Epithelial cell of prostate (primary cell): Measurements from ENCODE around the gene LMX1A.

Experiments used
- DNase-seq: peaks from one replicate; pipeline ENCODE4 v3.0.0-alpha.2; 2011; ENCODE audit warnings: low read depth, low spot score
- H3K27ac ChIP-seq: fragments of 450-650 bp; 2 replicates; pipeline ENCODE4 v1.5.1; 2017; ENCODE audit warnings: mild to moderate bottlenecking

Gene LMX1A

DNA sequence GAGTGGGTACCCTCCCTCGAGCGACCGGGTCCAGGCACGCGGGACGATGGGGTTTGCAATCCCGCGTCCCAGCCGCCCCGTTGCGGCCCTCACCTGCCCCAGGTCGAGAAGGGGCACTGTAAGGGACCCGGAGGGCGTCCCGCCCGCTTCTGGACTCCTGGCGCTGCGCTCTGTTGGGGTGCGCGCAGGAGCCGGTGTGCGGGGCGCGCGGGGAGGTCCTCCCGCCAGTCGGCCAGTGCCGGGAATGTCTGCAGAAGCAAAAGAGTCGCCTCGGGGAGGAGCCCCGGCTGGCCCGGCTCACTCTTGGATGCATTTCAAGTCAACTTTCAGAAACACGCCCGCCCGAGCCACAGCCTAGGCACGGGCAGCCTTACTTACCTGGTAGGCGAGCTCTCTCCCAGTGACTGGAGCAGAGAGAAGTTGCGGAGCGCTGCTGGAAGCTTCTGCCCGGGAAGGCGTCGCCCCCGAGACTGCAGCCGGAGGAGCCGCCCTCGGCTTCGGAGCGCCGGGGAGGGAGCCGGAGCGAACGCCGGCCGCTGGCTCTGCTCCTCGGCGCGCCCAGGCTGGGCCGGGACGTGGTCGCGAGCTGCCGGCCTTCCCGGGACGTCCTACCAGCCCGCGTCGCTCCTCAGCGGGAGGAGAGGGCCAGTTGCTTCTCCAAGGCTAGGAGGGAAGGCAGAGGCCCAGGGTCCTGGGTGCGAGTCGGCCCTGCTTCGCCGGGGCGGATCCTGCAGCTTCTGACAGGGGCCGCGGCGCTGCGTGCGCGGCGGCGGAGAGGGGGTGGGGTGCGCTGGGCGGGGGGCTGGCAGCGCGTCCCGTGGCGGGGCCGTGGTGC, at the start of gene LMX1A:
TSS of gene LMX1A (minus strand) at position 739 of the 835 bp plus-strand sequence. CDS start 1,156 bp downstream, outside the sequence.
- no peak for DNase-seq
- H3K27ac ChIP-seq: no peak within 1 kb of the TSS

DNA sequence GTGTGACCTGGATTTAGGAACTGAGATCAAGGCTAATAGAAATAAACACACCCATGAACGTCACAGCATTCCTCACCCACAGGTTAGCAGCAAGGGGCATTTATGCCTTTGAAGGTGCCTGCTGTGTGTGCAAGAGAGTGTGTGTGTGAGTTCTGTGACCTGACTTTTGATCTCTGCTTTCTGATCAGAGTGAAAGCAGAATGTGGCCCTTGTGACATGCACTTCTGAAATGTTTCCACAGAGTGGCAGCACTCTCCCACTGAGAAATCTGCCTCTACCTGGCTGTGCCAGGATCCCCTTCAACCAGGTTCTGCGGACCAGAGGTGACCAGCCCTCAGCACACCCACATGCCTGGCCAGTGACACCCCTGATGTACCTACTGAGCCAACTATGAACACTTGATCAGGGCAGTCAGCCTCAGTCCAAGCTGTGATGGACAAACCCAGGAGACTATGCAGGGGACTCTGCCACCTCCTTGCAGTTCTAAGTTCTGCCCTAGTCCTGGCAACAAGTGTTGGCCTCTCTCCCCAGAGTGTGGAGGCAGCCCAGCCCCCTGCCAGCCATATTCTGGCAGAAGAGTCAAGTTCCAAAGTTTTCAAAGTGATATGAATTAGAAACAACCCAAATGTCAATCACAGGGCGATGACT, 47.4 kb upstream of the LMX1A start:
- DNase-seq: no peak
- no peak overlapping the region for H3K27ac ChIP-seq

DNA sequence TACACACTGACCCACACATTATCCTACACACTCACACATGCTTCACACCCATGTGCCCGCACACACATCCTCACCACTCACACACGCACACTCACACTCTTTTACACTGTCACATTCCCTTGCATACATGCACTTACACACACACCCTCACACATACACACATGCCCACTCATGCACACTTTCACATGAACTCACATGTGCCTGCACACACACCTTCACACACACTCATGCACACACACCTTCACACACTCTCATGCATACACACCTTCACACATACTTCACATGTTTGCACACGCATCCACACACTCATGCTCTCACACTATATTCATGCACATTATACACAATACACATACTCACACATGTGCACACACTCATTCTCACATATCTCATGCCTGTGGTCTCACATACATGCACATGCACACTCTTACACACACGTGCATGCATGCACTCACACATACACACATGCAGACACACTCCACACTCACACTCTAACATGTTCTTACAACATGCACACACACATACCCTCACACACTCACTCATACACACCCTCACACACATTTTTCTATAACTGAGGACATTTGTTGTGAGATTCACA, 46.1 kb upstream of the LMX1A start:
- DNase-seq: no peak

DNA sequence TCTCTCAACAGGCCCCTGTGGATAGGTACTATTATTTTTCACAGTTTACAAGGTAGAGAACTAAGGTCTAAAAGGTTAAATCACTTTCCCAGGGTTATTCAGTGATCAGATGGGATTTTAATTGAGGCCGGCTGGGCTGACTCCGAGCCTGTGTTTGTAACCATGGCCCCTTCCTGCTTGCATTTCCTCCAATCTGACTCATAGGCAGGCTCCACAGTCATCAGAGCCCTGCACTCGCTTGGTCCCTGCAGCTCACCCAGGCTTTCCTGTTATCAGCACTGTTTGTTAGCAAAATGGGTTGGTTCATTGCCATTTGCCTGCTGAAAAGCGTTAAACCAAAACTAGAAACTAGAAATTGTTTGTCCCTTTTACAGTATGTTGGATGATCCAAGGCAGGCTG, 41.4 kb upstream of the LMX1A start:
- no peak overlapping the region for H3K27ac ChIP-seq
- no peak for DNase-seq

More for the DNA sequence above, 46.1 kb upstream of the LMX1A start:
- H3K27ac ChIP-seq: no peak overlapping the region

DNA sequence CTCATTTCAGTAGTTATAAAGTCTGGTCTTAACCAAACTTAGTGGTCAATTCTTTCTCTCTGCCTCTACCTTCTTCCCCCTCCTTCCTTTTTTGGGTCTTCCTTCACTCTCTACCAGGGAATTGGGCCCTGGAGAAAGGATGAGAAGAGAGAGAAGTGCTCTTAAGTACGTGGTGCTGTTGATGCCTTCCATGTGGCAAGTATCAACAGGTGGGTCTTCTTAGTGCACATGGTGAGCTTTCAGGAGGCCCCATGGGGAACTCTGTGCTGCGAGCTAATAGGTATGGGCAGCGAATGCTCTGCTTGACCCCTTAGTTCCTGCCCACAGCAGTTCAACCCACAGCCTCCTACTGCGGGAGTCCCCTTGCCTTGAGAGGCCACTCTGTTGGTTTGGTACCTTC, 39.4 kb upstream of the LMX1A start:
- no peak for DNase-seq
- H3K27ac ChIP-seq: no peak overlapping the region

DNA sequence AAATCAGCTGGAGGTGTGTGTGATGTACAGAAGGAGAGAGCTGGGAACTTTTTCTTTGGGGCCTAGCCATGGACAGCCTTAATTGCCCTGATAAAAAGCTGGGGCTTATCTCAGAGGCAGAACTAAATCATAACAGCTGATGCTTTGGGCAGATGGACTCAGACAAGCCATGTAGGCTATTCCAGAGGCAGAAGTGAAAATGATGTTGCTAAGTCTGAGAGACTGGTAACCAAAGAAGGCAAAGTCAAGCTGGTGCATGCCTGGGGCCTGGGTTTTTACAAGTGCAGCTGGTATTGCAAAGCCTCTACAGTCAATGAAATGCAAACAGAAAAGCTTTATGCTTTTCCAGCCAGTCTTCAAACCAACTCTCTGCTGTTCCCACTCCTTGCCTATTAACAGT, 39.0 kb upstream of the LMX1A start:
- H3K27ac ChIP-seq: no peak overlapping the region
- no peak for DNase-seq

DNA sequence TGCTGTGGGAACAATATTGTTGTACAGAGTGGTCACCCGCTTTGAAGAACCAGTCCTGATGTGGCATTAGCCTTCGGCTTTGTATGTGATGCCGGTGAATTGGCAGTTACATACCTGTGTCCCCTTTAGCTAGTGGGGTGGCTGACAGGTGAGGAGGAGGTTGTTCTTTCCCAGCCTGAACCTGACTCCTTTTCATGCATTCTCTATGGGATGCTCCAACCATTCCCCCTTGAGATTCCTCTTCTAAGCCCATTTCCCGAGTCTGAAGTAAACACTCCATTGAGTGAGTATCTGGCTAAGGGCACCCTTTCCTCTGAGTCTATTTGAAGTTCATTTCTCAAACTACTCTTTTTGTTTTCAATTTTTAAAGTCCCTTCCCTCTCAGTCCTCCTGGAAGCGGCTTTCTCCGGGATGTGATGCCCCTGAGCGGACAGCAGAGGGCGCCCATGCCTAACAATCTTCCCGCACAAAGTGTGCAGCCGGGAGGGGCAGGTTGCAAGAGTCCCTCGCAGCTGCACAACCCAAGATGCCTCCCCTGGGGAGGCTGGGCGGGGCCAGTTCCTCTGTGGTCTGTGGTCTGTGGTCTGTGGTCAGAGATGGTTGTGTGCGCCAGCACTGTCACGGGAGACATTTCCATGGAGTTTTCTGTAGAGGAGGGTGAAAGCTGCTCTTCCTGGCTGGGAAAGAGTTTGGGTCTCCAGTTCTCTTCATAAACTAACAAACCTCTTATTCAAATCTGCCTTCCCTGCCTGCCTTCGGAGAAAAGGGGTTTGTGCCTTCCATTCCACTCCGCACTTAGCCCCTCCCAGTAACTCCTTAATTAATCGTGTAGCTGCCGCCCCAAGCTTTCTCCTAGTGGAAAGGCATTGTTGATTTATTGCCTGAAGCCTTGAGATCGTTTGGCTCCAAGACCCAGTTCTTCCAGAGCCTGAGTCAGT, 36.4 kb upstream of the LMX1A start:
- H3K27ac ChIP-seq: no peak overlapping the region

DNA sequence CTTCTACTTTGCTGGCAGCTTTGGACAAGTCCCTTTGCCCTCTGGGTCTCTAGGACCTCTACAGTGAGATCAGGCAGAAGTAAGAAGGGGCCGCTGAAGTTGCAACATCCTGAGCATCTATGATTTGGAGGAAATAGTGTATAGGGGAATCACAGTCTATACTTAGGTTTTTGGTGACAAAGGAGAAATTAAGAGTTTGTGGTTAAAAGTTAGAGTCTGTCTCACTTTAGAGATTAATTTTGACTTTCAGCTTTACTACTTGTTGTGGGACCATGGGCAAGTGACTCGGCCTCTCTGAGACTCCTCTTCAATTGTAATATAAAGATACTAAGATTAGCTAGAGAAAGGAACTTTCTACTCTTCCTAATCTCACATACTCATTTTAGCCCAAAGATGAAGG, 33.1 kb upstream of the LMX1A start:
- DNase-seq: no peak
- H3K27ac ChIP-seq: no peak overlapping the region

More for the DNA sequence above, 36.4 kb upstream of the LMX1A start:
- peak; percentile 49 for DNase-seq

DNA sequence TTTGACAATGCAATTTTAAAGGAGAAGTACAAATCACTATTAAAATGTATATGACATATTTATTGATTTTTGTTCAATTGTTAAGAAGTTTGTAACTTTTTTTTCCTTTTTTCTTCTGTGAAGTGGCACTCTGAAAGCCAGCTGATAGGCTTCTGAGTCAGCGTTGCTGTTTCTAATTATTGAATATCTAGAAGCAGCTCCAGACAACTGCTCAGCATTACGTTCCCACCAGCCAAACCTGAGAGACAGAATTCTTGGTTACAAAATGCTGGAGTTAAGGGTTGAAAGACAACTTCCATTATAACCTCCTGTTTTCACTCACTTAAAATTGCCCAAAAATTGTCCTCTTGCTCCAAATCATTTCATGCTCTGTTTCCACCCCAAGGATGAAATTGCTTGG, 31.4 kb upstream of the LMX1A start:
- H3K27ac ChIP-seq: no peak overlapping the region
- no peak for DNase-seq

DNA sequence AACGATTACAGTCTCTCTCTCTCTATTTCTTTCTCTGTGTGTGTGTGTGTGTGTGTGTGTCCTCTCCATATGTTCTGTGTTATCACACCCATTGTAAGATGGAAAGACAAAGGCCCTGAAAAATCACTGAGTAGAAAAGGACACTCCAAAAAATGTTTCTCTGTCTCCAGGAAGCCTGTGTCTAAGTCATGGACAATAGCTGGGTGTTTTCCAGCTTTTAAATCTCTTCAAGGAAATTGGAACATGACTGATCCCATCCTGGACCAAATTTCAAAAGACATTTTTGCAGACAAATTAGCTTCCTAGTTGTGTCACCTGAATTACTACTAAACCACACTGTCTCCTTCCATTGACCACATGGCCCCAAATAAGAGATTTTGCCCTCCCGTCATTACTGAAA, 31.0 kb upstream of the LMX1A start:
- H3K27ac ChIP-seq: no peak overlapping the region

DNA sequence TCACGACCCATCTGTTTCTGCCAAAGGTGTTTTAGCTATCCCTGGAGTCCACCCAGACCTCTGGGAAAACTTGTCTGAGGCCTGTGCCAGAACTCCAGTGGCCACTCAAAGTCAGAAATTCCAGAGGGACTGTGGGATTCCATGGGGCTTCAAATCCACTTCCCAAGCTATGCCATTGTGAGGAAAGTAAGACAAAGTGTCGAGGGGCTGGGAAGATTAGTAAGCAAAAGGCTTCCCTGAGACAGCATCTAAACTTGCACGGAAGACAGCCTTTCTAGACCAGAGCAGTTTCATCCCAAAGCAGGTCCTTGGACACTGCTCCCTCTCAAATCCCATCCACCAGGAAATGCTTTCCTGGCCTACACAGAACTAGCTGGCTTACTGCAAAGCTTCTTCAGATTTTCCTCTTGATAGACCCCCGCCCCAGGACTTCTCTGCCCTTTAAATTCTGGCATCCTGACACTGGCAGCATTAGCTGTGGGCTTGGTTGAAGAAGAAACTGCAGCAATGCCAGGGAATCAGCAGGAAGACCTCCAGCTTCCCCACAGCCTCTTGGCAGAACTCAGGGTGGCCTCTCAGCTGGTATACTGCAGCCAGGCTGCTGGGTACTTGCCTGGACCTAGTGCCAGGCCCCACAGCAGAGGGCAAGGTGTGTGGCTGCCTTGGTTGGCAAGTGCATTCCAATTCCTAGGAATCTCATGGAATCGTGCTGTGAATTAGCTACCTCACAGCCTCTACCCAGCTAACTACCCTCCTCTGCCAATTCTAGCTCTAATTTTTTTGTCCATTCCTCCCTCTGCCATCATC, 27.3 kb upstream of the LMX1A start:
- no peak for DNase-seq
- no peak overlapping the region for H3K27ac ChIP-seq

More for the DNA sequence above, 31.0 kb upstream of the LMX1A start:
- no peak for DNase-seq

DNA sequence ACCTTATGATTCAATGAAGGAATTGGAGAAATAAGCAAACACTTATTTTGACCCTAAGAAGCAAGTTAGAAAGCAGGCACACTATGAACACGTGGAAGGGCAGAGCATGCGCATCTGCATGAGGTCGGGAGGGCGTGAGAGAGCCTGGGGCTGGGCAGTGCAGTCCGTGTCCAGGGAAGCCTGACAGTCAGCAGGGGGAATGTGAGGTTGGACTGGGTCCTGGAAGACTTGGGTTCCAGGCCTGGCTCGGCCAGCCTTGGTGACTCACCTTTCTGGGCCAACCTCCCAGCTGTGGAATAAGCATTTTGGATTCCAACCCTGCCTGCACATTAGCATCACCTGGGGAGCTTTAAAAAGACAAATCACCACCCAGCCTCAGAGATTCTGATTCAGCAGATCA, 26.6 kb upstream of the LMX1A start:
- DNase-seq: no peak
- H3K27ac ChIP-seq: no peak overlapping the region

DNA sequence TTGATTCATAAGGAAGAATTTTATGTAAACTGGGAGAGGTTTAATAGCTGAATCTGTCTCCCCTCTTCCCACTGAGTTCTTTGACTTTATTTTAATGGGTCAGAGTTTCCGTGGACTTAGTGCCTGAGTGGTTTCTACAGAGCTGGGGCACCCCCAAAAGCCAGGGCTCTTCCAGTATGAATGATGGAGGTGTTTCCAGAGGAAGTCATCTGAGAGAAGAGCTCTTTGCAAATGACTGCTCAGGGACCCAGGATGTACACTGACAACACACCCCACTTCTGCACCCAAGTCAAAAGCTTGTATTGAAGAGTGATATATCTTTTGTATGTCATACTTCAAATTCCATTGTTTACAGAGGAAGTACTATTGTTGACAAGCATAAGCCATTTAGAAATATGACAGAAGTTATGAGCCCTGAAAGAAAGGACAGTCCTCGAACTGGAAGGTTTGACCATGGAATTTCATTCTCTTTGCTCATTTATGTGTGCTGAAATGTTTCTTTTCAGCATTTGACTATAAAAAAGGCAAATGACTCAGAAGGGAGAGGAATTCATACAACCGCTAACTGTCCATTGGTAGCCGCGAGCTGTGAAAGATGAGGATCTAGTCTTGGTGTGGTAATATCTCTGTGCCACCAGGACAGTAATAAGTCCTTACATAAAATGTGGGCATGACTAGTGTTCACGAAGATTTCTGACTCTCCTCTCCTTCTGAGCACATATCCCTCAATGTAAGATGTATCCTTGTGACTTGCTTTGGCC, 25.4 kb upstream of the LMX1A start:
- DNase-seq: no peak
- no peak overlapping the region for H3K27ac ChIP-seq

DNA sequence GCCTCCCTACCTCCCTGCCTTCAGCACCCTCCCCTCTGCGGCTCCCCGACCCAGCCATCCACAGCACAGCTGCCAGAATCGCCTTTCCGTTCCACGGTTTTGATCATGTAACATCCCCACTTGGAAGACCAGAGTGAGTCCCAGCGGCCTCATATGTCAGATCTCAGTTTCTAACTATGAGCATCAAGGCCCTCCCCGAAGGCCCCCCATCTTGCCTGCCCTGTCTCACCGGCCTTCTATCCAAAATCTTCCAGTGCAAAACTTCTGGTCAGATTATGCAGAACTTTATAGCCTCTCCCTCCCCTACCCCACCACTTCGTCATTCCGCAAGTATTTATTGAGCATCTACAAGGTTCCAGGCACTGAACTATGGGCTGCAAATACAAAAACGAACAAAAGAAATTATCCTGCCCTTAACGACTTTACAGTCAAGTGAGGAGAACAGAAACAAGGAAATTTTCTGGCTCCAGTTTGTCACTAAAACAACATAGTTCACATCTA, 20.3 kb upstream of the LMX1A start:
- no peak overlapping the region for H3K27ac ChIP-seq
- DNase-seq: no peak

DNA sequence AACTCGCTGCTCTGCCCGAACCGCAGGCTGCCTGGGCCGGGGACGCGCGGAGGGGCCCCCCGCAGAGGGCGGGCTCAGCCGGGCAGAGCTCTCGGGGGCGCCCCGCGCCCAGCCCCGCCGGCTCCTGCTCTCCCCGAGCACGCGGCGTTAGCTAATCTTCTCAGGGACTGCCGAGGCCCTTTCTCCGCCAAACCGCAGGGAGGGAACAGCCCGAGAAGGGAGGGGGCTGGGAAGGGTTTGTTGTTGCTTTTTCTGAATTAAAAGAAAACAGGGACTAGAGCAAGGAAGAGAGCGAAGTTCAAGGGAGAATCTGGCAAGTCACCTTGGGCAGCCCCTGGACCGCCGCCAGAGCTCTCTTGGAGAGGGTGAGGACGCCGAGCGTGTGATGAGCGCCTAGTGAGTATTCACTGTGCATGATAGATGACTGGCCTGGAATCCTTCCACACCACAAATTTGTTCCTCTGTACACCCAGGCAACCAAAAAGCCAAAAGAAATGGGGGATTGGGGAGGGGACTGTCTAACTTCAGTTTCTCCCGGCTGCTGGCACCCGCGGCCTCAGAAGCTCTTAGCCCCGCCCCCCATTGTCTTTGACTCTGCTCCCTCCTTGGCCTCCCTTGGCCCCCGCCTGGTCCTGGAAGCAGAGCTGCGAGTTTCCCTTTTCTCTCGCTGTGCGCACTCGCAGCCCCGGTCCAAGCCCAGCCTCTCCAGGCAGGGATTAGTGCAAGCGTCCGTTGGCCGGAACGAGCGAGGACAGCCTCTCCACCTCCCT, 19.7 kb upstream of the LMX1A start:
- DNase-seq: no peak
- no peak overlapping the region for H3K27ac ChIP-seq

DNA sequence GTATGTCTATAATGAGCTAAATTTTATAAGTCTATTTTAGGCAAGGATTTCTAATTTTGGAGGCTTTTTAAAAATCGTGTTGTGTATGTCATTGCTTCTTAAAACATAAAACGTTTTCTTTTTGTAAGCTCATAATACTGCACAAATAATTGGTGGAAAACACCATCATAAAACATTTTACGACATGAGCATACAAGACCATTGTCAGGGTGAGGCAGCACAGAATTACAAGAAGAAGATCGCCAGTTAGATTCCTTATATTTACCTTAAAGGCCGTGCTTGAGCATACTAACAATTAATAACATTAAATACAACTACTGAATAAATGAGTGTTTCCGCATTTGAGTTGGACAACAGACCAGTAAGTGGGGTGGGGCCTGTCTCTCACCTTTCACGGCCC, 19.1 kb upstream of the LMX1A start:
- DNase-seq: no peak
- H3K27ac ChIP-seq: no peak overlapping the region

DNA sequence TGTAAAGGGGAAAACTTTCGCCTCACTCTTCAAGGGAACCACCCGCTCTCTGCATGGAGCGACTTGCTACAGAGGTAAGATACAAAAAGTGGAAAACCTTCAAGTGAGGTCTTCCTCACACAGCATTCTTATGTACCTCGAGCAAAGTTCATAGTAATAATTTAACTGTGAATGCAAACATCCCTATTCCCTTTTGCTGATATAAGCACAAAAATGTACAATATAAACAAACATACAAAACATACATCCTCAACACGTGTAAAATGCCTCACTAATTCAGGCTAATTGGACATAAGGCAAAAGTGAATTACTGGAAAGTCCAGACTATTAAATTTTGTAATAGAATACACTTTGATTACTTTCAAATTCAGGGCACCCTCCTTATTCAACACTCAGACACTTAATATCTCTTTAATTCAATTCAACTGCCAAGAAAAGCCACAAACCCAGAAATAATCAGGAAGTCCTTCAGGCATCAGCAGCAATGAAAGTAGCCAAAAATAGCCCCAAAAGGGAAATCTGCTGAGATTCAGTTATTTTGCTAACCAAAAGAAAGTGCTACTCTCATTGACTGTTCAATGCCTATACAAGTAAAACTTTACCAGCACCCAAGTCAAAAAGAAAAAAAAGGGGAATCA, 15.2 kb upstream of the LMX1A start:
- no peak overlapping the region for H3K27ac ChIP-seq
- DNase-seq: no peak
